ENCODE measurements around the gene ACYP1. TPM values are rescaled to one million over a fixed set of nuclear protein-coding genes. Genes with fewer than 3 reads are reported as not detected.
A peak's percentile ranks its signal among the peaks of the same experiment; 100 is the strongest.

The ACYP1 gene
- total RNA-seq, 2 donors from 2014 or later: 13.4 to 28.5 TPM

GRCh38 chr14:75081660-75082229 lies 17.9 kb upstream of the ACYP1 start:
- H3K36me3 ChIP-seq: peaks cover 5% of the 10 kb centered on the region
- no peak for DNase-seq
- TF ChIP-seq CTCF (IDR thresholded peaks at IDR 0.05): no peak
- H3K9me3 ChIP-seq: no peaks in the 10 kb centered on the region
- H3K4me3 ChIP-seq: no peak overlapping the region
- intact Hi-C loops (cut with DNase I): no loop called here
- no peak overlapping the region for H3K27ac ChIP-seq
- no peaks in the 10 kb centered on the region for H3K4me1 ChIP-seq
- H3K9ac ChIP-seq (ENCODE audit: low read depth in 2 of 2, low read length in 2 of 2): no peak overlapping the region
- H3K27me3 ChIP-seq: no peaks in the 10 kb centered on the region

DNA sequence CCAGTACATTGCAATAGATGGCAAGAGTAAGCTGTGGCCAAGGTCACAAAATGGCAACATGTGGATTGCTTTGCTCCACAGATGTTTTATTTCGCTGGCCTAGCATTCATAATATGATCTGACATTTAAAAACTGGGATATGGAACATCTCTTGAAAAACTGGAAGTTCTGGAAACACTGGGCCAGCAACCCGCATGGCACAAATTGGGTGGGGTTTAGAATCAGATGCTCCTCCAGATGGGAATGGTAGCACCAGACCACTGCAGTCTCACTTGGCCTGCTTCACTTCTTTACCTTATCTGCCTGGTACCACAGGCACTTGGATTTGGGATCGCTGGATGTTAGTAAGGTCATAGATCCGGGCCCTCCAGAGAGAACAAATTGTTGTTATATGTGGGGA lies 15.7 kb upstream of the ACYP1 start:
- H3K27ac ChIP-seq: no peak overlapping the region
- no peak for TF ChIP-seq CTCF (IDR thresholded peaks at IDR 0.05)
- intact Hi-C loops (cut with DNase I): loop anchor here (10.0 kb wide), 1 partner anchor 75 kb away; the partner anchor contains the start of gene EIF2B2
- no peaks in the 10 kb centered on the region for H3K4me1 ChIP-seq
- H3K9me3 ChIP-seq: no peaks in the 10 kb centered on the region
- H3K9ac ChIP-seq (ENCODE audit: low read depth in 2 of 2, low read length in 2 of 2): no peak overlapping the region
- no peak for DNase-seq
- H3K36me3 ChIP-seq: peaks cover under 1% of the 10 kb centered on the region
- H3K4me3 ChIP-seq: no peak overlapping the region
- no peaks in the 10 kb centered on the region for H3K27me3 ChIP-seq

DNA sequence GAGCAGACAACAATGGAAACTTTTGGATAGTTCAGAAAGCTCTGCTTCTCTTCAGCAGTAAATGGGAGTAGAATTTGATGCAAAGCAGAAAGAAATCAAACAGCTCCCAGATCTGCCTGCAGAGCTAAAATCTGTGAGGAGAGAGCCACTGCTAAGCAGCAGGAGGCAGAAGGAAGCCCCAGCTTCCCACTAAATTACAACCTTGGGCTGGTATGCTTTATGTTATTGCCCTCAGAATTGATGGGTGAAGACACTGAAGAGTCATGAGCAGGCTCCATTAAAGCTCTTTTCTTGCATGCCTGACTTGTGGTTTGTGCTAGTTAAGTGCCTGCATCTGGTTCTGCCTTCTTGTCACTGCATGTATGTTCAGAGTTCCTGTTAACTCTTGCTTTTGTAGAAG lies 14.0 kb upstream of the ACYP1 start:
- no peaks in the 10 kb centered on the region for H3K27me3 ChIP-seq
- no peak overlapping the region for H3K9ac ChIP-seq (ENCODE audit: low read depth in 2 of 2, low read length in 2 of 2)
- H3K4me3 ChIP-seq: no peak overlapping the region
- intact Hi-C loops (cut with DNase I): loop anchor here (10.0 kb wide), 1 partner anchor 73 kb away; the partner anchor contains the start of gene EIF2B2
- H3K27ac ChIP-seq: no peak overlapping the region
- no peak for TF ChIP-seq CTCF (IDR thresholded peaks at IDR 0.05)
- DNase-seq: no peak
- H3K4me1 ChIP-seq: no peaks in the 10 kb centered on the region
- H3K9me3 ChIP-seq: no peaks in the 10 kb centered on the region
- H3K36me3 ChIP-seq: no peaks in the 10 kb centered on the region

DNA sequence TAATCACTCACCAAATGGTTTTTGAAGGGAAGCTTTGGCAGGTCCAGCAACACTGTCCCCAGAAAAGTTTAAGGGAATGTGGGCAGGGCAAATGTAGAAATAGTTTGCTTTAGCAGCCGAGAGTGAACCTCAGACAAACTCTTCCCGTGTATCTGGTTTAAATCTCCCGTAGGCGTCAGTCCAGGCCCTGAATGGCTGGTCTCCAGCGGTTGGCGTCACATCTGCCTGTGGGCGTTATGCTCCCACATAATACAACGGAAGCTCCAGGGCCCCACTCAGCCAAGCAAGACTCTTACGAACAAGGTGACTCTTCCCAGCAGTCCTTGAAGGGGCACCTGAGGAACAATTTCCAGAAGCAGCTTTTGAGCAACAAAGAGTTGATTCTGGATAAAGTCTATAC lies 6.6 kb upstream of the ACYP1 start:
- H3K4me3 ChIP-seq: no peak overlapping the region
- TF ChIP-seq CTCF (IDR thresholded peaks at IDR 0.05): no peak

GRCh38 chr14:75069811-75070145 lies 6.0 kb upstream of the ACYP1 start:
- intact Hi-C loops (cut with DNase I): loop anchor here (10.0 kb wide), 1 partner anchor 65 kb away; the partner anchor contains the start of gene EIF2B2
- DNase-seq: no peak

More for the DNA sequence above, 6.6 kb upstream of the ACYP1 start:
- Histone ChIP-seq H3K27me3 (no peaks in the 10 kb centered on the region), H3K9ac (ENCODE audit: low read depth in 2 of 2, low read length in 2 of 2) (peak overlapping the region; percentile 64 to 73), H3K4me1 (peaks cover 3% of the 10 kb centered on the region), H3K27ac (peak overlapping the region; percentile 95), H3K36me3 (no peaks in the 10 kb centered on the region), H3K9me3 (no peaks in the 10 kb centered on the region)
- no peak for DNase-seq
- intact Hi-C loops (cut with DNase I): loop anchor here (10.0 kb wide), 1 partner anchor 66 kb away; the partner anchor contains the start of gene EIF2B2

More at GRCh38 chr14:75069811-75070145, 6.0 kb upstream of the ACYP1 start:
- Histone ChIP-seq H3K9me3 (no peaks in the 10 kb centered on the region), H3K4me3 (peak overlapping the region; percentile 58), H3K27me3 (no peaks in the 10 kb centered on the region), H3K36me3 (no peaks in the 10 kb centered on the region), H3K4me1 (peaks cover 3% of the 10 kb centered on the region), H3K9ac (ENCODE audit: low read depth in 2 of 2, low read length in 2 of 2) (peak overlapping the region; percentile 64 to 73), H3K27ac (peak overlapping the region; percentile 95)
- no peak for TF ChIP-seq CTCF (IDR thresholded peaks at IDR 0.05)
